CD4-positive, alpha-beta T cell (primary cell): ENCODE results near the gene SLC25A39. TPM values are rescaled to one million over a fixed set of nuclear protein-coding genes. Genes with fewer than 3 reads are reported as not detected.
A peak's percentile ranks its signal among the peaks of the same experiment; 100 is the strongest.

ENCODE experiments used
- ATAC-seq: fragments of 200-7000 bp; cut with Tn5 transposase; one replicate; pipeline ENCODE4 v1.10.0; 2022; ENCODE audit warnings: mild to moderate bottlenecking; ENCODE audit not compliant: poor library complexity
- CTCF ChIA-PET: fragments of 350-600 bp; sonication (Branson Sonifier 250); formaldehyde crosslinking; loops from one replicate; lab custom pipeline; 2021; ENCODE audit warnings: antibody characterized with exemption, inconsistent platforms; lab: Charles Lee
- POLR2A ChIA-PET: fragments of 350-600 bp; sonication (Branson Sonifier 250); formaldehyde crosslinking; loops from one replicate; lab custom pipeline; 2021; ENCODE audit warnings: antibody characterized with exemption, inconsistent platforms; lab: Charles Lee
- DNase-seq, 14 experiments: peaks; one replicate each; pipeline ENCODE4 v3.0.0-alpha.2; 2013 to 2020; ENCODE audit warnings: mixed read lengths in 2 of 14
- H3K27ac ChIP-seq, 2 donors: one replicate each; pipeline versions ENCODE4 v1.5.1 to v1.7.0; 2013; ENCODE audit warnings: low read length in 2 of 2, low read depth in 1 of 2, mild to moderate bottlenecking in 1 of 2
- H3K27me3 ChIP-seq, 2 experiments: 1 replicate in 1 of 2; 2 replicates in 1 of 2; pipeline versions ENCODE4 v1.6.1 to v1.7.0; 2013; ENCODE audit warnings: low read length in 2 of 2, control low read depth in 1 of 2, mild to moderate bottlenecking in 1 of 2, moderate library complexity in 1 of 2; ENCODE audit not compliant: insufficient read depth in 2 of 2, control insufficient read depth in 1 of 2
- H3K36me3 ChIP-seq: one replicate; pipeline ENCODE4 v1.6.1; 2013; ENCODE audit warnings: low read length, control low read depth; ENCODE audit not compliant: insufficient read depth
- H3K4me1 ChIP-seq: one replicate; pipeline ENCODE4 v1.6.1; 2013; ENCODE audit warnings: low read length, control low read depth; ENCODE audit not compliant: insufficient read depth
- H3K4me3 ChIP-seq: one replicate; pipeline ENCODE4 v1.5.1; 2013; ENCODE audit warnings: mild to moderate bottlenecking, low read length, moderate library complexity
- H3K9me3 ChIP-seq, 2 experiments: 1 replicate in 1 of 2; 2 replicates in 1 of 2; pipeline versions ENCODE4 v1.6.1 to v1.7.0; 2013; ENCODE audit warnings: low read length in 2 of 2, mild to moderate bottlenecking in 2 of 2, control low read depth in 1 of 2, moderate library complexity in 1 of 2; ENCODE audit not compliant: control insufficient read depth in 1 of 2, insufficient read depth in 1 of 2
- H3K27ac Mint-ChIP-seq: one replicate; pipeline ENCODE4 v1.8.0; 2020; ENCODE audit warnings: mixed read lengths
- H3K27me3 Mint-ChIP-seq: one replicate; pipeline ENCODE4 v1.8.0; 2021; ENCODE audit warnings: mixed read lengths
- H3K36me3 Mint-ChIP-seq: one replicate; pipeline ENCODE4 v1.8.0; 2021; ENCODE audit warnings: low read depth, mixed read lengths
- H3K4me1 Mint-ChIP-seq: one replicate; pipeline ENCODE4 v1.8.0; 2021; ENCODE audit warnings: low read depth, mixed read lengths
- H3K4me3 Mint-ChIP-seq: one replicate; pipeline ENCODE4 v1.8.0; 2020; ENCODE audit warnings: mild to moderate bottlenecking, mixed read lengths
- H3K9me3 Mint-ChIP-seq: one replicate; pipeline ENCODE4 v1.8.0; 2020; ENCODE audit warnings: mixed read lengths
- intact Hi-C, 2 experiments: fragments of 100-400 bp; cut with DNase I in 1 of 2; cut with micrococcal nuclease in 1 of 2; formaldehyde crosslinking; loops; one replicate each; pipeline versions ENCODE4 v1.15.1 to v1.9.0; 2023 to 2025; cut with DNase I, micrococcal nuclease
- total RNA-seq, 174 experiments: library from RNA in 2 of 174; stranded (reverse) in 2 of 174; gene quantifications; one replicate each; pipeline ENCODE4 v1.2.3 and lab custom pipeline; 2021 to 2026
- TF ChIP-seq, protein P1 (sequence below): fragments of 200-600 bp; IDR thresholded peaks from one replicate; pipeline ENCODE4 v1.8.0; 2022; ENCODE audit warnings: antibody characterized with exemption, mild to moderate bottlenecking

The SLC25A39 gene
- total RNA-seq, 2 experiments from 2014 or later: 55.5 to 65.5 TPM

DNA sequence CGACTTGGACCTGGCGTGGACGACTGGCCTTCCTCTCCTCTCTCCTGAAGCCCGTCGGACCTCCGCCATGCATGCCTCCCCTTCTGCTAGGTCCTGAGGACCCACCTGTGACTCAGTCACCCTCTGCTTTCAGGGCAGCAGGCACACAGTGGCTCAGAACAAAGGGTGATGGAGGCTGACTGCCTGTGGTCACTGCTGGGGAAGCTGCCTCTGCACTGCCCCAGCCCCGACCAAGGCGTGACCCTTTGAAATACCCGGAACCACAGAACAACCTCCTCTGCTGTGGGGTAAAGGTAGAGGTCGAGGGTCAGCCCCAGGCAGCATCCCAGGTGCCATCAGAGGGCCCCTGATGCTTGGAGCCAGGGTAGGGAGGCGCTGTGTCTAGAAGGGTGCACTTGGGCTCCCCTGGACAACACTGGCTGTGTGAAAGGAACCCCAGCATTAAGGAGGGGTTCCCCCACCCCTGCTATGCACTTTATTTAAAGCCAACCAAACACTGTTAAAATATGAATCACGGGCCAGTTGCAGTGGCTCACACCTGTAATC is 44.2 kb downstream of the SLC25A39 start:
- ATAC-seq: no peak
- no peaks in the 10 kb centered on the region for H3K9me3 ChIP-seq
- intact Hi-C loops: no loop called here
- TF ChIP-seq, protein P1, sequence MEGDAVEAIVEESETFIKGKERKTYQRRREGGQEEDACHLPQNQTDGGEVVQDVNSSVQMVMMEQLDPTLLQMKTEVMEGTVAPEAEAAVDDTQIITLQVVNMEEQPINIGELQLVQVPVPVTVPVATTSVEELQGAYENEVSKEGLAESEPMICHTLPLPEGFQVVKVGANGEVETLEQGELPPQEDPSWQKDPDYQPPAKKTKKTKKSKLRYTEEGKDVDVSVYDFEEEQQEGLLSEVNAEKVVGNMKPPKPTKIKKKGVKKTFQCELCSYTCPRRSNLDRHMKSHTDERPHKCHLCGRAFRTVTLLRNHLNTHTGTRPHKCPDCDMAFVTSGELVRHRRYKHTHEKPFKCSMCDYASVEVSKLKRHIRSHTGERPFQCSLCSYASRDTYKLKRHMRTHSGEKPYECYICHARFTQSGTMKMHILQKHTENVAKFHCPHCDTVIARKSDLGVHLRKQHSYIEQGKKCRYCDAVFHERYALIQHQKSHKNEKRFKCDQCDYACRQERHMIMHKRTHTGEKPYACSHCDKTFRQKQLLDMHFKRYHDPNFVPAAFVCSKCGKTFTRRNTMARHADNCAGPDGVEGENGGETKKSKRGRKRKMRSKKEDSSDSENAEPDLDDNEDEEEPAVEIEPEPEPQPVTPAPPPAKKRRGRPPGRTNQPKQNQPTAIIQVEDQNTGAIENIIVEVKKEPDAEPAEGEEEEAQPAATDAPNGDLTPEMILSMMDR: no peak
- H3K4me1 ChIP-seq: peaks cover 13% of the 10 kb centered on the region
- no peak overlapping the region for H3K27ac ChIP-seq
- Mint-ChIP-seq H3K9me3 (no peaks in the 10 kb centered on the region), H3K4me1 (no peaks in the 10 kb centered on the region), H3K36me3 (no peaks in the 10 kb centered on the region), H3K27me3 (peaks cover 5% of the 10 kb centered on the region), H3K27ac (no peak overlapping the region), H3K4me3 (no peak overlapping the region)
- H3K27me3 ChIP-seq: no peaks in the 10 kb centered on the region
- H3K36me3 ChIP-seq: no peaks in the 10 kb centered on the region
- no peak overlapping the region for H3K4me3 ChIP-seq
- DNase-seq: no peak
- POLR2A ChIA-PET: interaction anchor here (0.6 kb wide), 1 partner anchor 9 kb away, joined by 4 read pairs; no protein-coding TSS in a partner anchor
- CTCF ChIA-PET: no interaction called here

DNA sequence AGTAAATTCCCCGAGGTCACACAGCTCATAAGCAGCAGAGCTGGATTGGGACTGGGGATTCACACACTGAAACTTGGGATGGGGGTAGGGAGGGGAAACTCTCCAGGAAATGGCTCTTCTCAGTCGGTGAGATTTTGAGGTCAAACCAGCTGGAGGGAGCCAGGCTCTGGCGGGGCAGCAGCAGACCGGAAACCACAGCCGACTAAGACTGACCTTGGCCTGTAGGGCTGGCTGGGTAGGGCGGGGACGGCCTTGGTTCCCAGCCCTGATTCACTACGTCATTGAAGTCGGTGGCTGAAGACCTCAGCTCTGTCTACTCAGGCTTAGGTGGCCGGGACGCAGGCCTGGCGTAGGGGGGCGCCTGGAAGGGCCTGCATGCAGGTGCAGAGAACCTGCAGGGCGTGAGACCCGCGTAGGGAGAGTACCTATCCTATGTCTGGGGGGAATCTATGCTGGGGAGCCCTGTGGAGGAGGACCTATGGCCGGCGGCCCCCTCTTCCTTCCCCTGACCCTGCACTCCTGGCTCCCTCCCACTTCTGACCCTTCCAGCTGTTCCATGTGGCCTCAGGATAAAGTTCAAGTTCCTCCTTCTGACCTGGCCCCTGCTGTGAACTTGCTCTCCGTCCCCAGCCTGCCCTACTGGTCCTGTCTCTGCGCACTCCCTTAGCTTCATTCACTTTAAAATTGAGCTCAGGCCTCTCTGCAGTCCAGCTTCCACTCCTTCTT is 44.8 kb downstream of the SLC25A39 start:
- peaks cover 13% of the 10 kb centered on the region for H3K4me1 ChIP-seq
- no peaks in the 10 kb centered on the region for H3K9me3 ChIP-seq
- H3K4me3 Mint-ChIP-seq: no peak overlapping the region
- no peaks in the 10 kb centered on the region for H3K9me3 Mint-ChIP-seq
- H3K27me3 Mint-ChIP-seq: peaks cover 5% of the 10 kb centered on the region
- intact Hi-C loops: no loop called here
- no peak for ATAC-seq
- H3K4me3 ChIP-seq: no peak overlapping the region
- H3K36me3 Mint-ChIP-seq: no peaks in the 10 kb centered on the region
- no peaks in the 10 kb centered on the region for H3K36me3 ChIP-seq
- no peaks in the 10 kb centered on the region for H3K27me3 ChIP-seq
- ChIA-PET POLR2A (interaction anchor here (0.6 kb wide), 1 partner anchor 10 kb away, joined by 4 read pairs; no protein-coding TSS in a partner anchor), CTCF (no interaction called here)
- peak in 3 of 14 experiments; percentile 27 to 76 (median 67) for DNase-seq
- no peaks in the 10 kb centered on the region for H3K4me1 Mint-ChIP-seq
- no peak overlapping the region for H3K27ac ChIP-seq
- TF ChIP-seq, protein P1: no peak
- no peak overlapping the region for H3K27ac Mint-ChIP-seq

DNA sequence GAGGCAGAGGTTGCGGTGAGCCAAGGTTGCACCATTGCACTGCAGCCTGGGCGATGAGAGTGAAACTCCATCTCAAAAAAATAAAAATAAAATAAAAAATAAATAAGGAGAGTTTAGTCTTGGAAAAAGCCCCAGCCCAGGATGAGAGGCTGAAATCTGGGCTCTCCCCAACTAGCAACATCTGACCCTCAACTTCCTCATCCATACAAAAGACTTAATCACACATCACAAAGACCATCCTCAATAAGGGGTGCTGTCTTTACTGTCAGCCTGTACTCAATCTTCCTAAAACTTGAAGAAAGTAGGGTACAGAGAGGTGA is 45.3 kb downstream of the SLC25A39 start:
- no peak overlapping the region for H3K27ac ChIP-seq
- H3K27me3 ChIP-seq: no peaks in the 10 kb centered on the region
- Mint-ChIP-seq H3K4me1 (no peaks in the 10 kb centered on the region), H3K4me3 (no peak overlapping the region), H3K27ac (no peak overlapping the region), H3K9me3 (no peaks in the 10 kb centered on the region), H3K36me3 (no peaks in the 10 kb centered on the region), H3K27me3 (peaks cover 5% of the 10 kb centered on the region)
- H3K4me3 ChIP-seq: no peak overlapping the region
- CTCF ChIA-PET: no interaction called here
- DNase-seq: no peak
- H3K9me3 ChIP-seq: no peaks in the 10 kb centered on the region
- TF ChIP-seq, protein P1: no peak
- POLR2A ChIA-PET: no interaction called here
- intact Hi-C loops: no loop called here
- no peaks in the 10 kb centered on the region for H3K36me3 ChIP-seq
- no peak for ATAC-seq
- peaks cover 13% of the 10 kb centered on the region for H3K4me1 ChIP-seq
